HepG2 (cell line): ENCODE results near the gene CTSA. TPM values are rescaled to one million over a fixed set of nuclear protein-coding genes. Genes with fewer than 3 reads are reported as not detected.

Experiments
- AHDC1 ChIP-seq: sonication (generic); formaldehyde crosslinking; IDR thresholded peaks from 2 replicates; pipeline ENCODE4 v1.5.1; 2020; ENCODE audit warnings: mild to moderate bottlenecking, missing genetic modification reagents, borderline replicate concordance
- ARID2 ChIP-seq: sonication (generic); formaldehyde crosslinking; IDR thresholded peaks from 2 replicates; pipeline ENCODE4 v1.8.1; 2022; ENCODE audit warnings: mild to moderate bottlenecking, missing genetic modification reagents, borderline replicate concordance
- PITX1 ChIP-seq: sonication (generic); formaldehyde crosslinking; IDR thresholded peaks from 2 replicates; pipeline ENCODE4 v1.5.1; 2020; ENCODE audit warnings: mild to moderate bottlenecking, missing genetic modification reagents
- RNF2 ChIP-seq: fragments of 450-650 bp; conservative IDR thresholded peaks from 2 replicates; pipeline ENCODE4 v1.6.1; 2016; ENCODE audit warnings: low read depth
- SAP130 ChIP-seq: IDR thresholded peaks from 2 replicates; pipeline ENCODE4 v1.6.1; 2016; ENCODE audit warnings: low read depth
- TCF7L2 ChIP-seq: IDR thresholded peaks from 2 replicates; pipeline ENCODE4 v1.6.1; 2011; ENCODE audit warnings: mild to moderate bottlenecking, low read depth, low read length, moderate library complexity
- ZBTB21 ChIP-seq: sonication (generic); formaldehyde crosslinking; IDR thresholded peaks from 2 replicates; pipeline ENCODE4 v1.4.0; 2020; ENCODE audit warnings: missing genetic modification reagents
- ZNF142 ChIP-seq: sonication (generic); formaldehyde crosslinking; IDR thresholded peaks from 2 replicates; pipeline ENCODE4 v1.4.0; 2020; ENCODE audit warnings: missing genetic modification reagents
- ZNF276 ChIP-seq: sonication (generic); formaldehyde crosslinking; IDR thresholded peaks from 2 replicates; pipeline ENCODE4 v1.4.0; 2020; ENCODE audit warnings: mild to moderate bottlenecking, low read depth, missing genetic modification reagents
- ZNF513 ChIP-seq: sonication (generic); formaldehyde crosslinking; conservative IDR thresholded peaks from 2 replicates; pipeline ENCODE4 v1.5.0; 2020; ENCODE audit warnings: missing genetic modification reagents
- ZNF709 ChIP-seq: sonication (generic); formaldehyde crosslinking; IDR thresholded peaks from 2 replicates; pipeline ENCODE4 v1.5.0; 2020; ENCODE audit warnings: mild to moderate bottlenecking, missing genetic modification reagents
- polyA plus RNA-seq, 8 experiments: library from polyadenylated mRNA; depleted of rRNA in 3 of 8; stranded (reverse) in 7 of 8; unstranded in 1 of 8; fragments of >200 nt; fragmentation: Illumina TruSeq in 4 of 8; extraction: Trizol in 4 of 8; gene quantifications; 2 replicates each; pipeline versions ENCODE4 v1.2.1 to v1.2.3, GENCODE V29; 2011 to 2016; ENCODE audit warnings: low read depth in 4 of 8, missing spikeins in 1 of 8, mixed read lengths in 1 of 8; ENCODE audit not compliant: insufficient read depth in 1 of 8
- total RNA-seq, 5 experiments: library from RNA; depleted of rRNA; stranded (reverse); fragments of >200 nt; fragmentation: Illumina TruSeq; extraction: Trizol; gene quantifications; 2 replicates each; pipeline ENCODE4 v1.2.3, GENCODE V29; 2016; ENCODE audit warnings: low read depth in 1 of 5

The CTSA gene
- total and polyA plus RNA-seq, 2 of the 13 experiments (the other 11 are each of a cell fraction or from before 2014, with no cell fraction given): 202 to 231 TPM

GRCh38 chr20:45909336-45909808, 18.2 kb downstream of the CTSA start (continued):
- TF ChIP-seq ZNF513 (CRISPR knock-in tag) (no peak), TCF7L2 (no peak), ZNF142 (CRISPR knock-in tag) (no peak), SAP130 (CRISPR knock-in tag) (peak; percentile 87), ZBTB21 (CRISPR knock-in tag) (no peak), PITX1 (CRISPR knock-in tag) (peak; percentile 44), RNF2 (no peak), ARID2 (CRISPR knock-in tag) (no peak), ZNF709 (CRISPR knock-in tag) (peak; percentile 15; the same call in 1 of the 2 replicates), AHDC1 (no peak), ZNF276 (no peak)
